Measurements from ENCODE around the gene FYN. TPM values are rescaled to one million over a fixed set of nuclear protein-coding genes. Genes with fewer than 3 reads are reported as not detected.
"Not testable (repeated sequence)": the region's sequence is repeated elsewhere in the genome, so short reads cannot be mapped to it uniquely, and the experiment has no call there.

The FYN gene
- total RNA-seq, 4 donors from 2014 or later: 56.3 to 96.4 (median 81.8) TPM

DNA sequence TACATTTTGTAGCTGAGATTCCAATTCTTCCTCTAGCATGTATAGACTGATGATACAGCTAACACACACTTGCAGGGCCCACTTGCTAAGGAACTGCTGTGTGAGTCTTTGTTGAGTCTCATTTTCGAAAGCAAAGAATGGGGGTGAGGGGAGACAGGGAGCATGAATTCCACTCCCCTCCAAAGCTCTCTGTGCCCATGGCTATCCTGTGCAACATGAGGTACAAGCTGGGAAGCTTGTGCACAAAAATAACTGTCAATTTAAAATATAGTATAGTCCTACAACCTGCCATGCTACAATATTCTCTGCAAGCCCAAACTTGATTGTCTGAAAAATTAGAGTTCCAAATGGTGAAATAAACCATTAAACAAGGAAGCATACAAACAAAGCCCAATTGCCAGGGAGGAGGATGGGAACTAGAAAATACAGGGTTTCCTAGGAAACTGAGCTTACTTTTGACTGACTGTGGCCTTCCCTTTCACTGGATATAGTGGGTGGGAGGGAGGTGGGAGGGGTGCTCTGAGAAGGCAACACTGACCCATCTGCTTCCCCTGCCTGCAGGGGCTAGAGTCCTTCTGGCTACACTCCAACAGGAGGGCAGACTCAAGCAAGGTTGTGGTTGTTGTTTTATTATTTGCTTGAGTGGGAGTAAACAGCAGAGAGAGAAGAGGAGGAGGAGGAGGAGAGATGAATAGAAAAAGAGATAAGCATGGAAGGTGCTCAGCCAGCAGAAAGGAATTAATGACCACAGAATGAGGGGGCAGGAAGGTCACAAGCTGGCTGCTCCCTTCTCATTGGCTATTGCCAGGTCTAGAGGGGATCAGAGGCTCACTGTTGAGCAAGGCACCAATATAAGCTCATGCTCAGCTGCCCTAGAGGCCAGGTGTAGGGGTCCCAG lies 84.6 kb downstream of the FYN start:
- 79 to 100% methylated on average over 1 of the region's 1 CpG for WGBS, 2 donors
- DNase-seq (ENCODE audit: low spot score in 2 of 2): no peak
- intact Hi-C loops (cut with DNase I; ENCODE audit: low total_unique reads): no loop called here
- TF ChIP-seq, protein P1, sequence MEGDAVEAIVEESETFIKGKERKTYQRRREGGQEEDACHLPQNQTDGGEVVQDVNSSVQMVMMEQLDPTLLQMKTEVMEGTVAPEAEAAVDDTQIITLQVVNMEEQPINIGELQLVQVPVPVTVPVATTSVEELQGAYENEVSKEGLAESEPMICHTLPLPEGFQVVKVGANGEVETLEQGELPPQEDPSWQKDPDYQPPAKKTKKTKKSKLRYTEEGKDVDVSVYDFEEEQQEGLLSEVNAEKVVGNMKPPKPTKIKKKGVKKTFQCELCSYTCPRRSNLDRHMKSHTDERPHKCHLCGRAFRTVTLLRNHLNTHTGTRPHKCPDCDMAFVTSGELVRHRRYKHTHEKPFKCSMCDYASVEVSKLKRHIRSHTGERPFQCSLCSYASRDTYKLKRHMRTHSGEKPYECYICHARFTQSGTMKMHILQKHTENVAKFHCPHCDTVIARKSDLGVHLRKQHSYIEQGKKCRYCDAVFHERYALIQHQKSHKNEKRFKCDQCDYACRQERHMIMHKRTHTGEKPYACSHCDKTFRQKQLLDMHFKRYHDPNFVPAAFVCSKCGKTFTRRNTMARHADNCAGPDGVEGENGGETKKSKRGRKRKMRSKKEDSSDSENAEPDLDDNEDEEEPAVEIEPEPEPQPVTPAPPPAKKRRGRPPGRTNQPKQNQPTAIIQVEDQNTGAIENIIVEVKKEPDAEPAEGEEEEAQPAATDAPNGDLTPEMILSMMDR (IDR thresholded peaks at IDR 0.05): no peak
- TF ChIP-seq POLR2A (IDR thresholded peaks at IDR 0.05): no peak
- no peak overlapping the region for H3K4me3 ChIP-seq (ENCODE audit: low read depth, poor library complexity, severe bottlenecking)

DNA sequence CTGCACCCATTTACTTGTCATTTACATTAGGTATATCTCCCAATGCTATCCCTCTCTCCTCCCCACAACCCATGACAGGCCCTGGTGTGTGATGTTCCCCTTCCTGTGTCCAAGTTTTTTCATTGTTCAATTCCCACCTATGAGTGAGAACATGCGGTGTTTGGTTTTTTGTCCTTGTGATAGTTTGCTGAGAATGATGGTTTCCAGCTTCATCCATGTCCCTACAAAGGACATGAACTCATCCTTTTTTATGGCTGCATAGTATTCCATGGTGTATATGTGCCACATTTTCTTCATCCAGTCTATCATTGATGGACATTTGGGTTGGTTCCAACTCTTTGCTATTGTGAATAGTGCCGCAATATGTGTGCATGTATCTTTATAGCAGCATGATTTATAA lies 87.1 kb downstream of the FYN start:
- H3K4me3 ChIP-seq (ENCODE audit: low read depth, poor library complexity, severe bottlenecking); intact Hi-C loops (cut with DNase I; ENCODE audit: low total_unique reads); DNase-seq (ENCODE audit: low spot score in 2 of 2): not testable (repeated sequence)
- WGBS, 2 donors: 95 to 98% methylated on average over 2 of the region's 2 CpGs

DNA sequence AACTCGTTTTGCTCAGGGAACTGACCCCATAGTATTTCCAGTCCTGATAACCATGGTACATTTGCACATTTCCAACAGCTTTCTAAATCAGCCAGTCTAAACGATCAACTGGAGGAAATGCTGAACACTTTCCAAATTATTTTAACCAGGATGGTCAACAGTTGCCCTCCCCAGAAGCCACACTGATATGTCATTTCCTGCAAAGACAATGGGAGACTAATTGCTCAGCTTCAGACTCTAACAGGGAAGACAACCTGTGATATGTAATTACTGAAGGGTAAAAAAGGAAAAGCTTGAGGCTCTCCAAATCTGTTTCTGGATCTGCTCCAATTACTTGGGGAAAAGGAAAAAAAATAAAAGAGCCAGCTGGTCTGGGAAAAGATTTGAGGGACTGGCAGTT lies 88.8 kb downstream of the FYN start:
- no peak for TF ChIP-seq POLR2A (IDR thresholded peaks at IDR 0.05)
- TF ChIP-seq, protein P1 (IDR thresholded peaks at IDR 0.05): no peak
- 25 to 35% methylated on average over 2 of the region's 2 CpGs for WGBS, 2 donors
- no peak overlapping the region for H3K4me3 ChIP-seq (ENCODE audit: low read depth, poor library complexity, severe bottlenecking)
- intact Hi-C loops (cut with DNase I; ENCODE audit: low total_unique reads): no loop called here
- no peak for DNase-seq (ENCODE audit: low spot score in 2 of 2)

DNA sequence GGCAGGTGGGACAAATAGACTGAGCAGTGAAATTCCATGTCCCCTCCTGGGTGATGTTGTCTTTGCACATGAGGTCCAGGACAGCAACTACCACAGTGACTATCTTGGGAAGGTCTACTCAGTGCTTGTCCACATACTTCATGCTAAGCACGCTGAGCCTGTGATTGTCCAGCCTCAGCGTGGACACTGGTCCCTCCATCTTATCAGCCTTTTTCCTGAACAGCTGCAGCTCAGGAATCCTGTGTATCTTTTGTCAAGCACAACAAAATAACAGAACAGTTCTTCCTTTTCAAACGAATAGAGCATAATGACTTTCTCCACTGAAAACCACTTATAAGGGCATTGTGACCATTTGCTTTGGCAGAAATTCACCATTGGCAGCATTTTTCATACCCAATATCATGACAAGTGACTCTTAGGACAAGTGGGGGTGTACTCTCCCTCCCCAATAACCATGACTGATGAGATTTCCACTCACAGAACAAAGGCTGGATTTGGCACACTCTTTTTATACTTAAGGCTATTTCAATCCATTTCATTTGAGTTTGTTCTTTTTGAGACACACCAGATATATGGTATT lies 90.3 kb downstream of the FYN start:
- no peak for DNase-seq (ENCODE audit: low spot score in 2 of 2)
- TF ChIP-seq, protein P1 (IDR thresholded peaks at IDR 0.05): no peak
- TF ChIP-seq POLR2A (IDR thresholded peaks at IDR 0.05): no peak
- 79 to 81% methylated on average over 3 of the region's 3 CpGs for WGBS, 2 donors
- no peak overlapping the region for H3K4me3 ChIP-seq (ENCODE audit: low read depth, poor library complexity, severe bottlenecking)
- intact Hi-C loops (cut with DNase I; ENCODE audit: low total_unique reads): no loop called here

DNA sequence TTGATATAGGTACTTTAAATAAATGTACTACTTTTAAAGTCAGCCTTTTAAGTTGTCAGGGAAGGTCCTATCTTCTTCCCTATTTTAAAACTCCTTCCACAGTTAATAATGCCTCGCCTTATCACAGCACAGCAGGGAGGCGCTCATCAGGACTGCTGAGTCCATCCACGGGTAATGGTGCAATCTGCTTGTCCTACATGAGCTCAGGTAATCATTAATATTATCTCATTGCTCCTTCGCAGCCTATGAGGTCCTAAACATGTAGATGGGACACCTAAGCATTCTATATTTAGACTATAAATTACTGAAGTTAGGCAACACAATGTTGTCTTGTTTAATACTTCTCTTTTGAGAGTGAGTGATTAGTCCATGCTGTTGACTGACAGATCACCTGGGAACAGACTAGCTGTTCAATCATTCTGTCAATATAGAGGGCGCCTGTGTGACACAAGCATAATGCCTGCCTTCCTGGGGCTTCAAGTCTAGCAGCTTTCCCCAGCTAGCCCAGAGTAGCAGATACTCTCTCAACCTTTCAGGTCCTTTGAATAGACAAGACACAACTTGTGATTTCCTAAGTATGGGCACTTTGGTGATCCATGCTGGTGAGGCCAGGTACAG lies 91.0 kb downstream of the FYN start:
- no peak for TF ChIP-seq POLR2A (IDR thresholded peaks at IDR 0.05)
- TF ChIP-seq, protein P1 (IDR thresholded peaks at IDR 0.05): no peak
- WGBS, 2 donors: 91 to 93% methylated on average over 5 of the region's 5 CpGs
- intact Hi-C loops (cut with DNase I; ENCODE audit: low total_unique reads): no loop called here
- DNase-seq (ENCODE audit: low spot score in 2 of 2): no peak
- no peak overlapping the region for H3K4me3 ChIP-seq (ENCODE audit: low read depth, poor library complexity, severe bottlenecking)

DNA sequence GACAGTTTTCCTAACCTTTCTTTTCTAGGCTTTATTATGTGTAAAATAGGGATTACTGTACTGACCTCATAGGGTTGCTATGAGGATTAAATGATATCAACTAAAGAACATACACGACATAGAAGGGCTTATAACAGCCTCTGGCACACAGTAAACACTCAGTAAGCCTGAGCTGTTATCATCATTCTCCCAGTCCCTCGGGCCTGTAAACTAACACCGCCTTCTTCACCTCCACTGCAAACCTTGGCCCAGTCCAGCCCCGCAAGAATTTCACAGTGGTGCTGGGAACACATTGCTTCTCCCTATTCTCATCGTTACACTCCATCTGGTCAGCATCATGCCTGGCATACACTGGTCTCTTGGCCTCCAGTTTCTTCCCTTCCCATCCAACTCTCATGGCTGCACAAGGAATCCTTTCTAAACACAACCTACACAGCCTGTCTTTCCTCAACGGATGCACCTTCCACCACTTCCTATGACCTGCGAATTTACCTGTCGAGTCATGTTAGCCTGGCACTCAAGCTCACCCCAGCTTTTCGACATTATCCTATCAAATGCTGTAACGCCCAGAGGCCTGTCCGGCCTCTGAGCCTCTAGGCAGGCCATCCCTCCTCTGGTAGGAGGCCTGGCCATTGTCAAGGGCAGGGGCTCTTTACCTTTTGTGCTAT lies 92.1 kb downstream of the FYN start:
- intact Hi-C loops (cut with DNase I; ENCODE audit: low total_unique reads): no loop called here
- H3K4me3 ChIP-seq (ENCODE audit: low read depth, poor library complexity, severe bottlenecking): no peak overlapping the region
- WGBS, 2 donors: 55 to 64% methylated on average over 11 of the region's 11 CpGs
- TF ChIP-seq POLR2A (IDR thresholded peaks at IDR 0.05): no peak
- TF ChIP-seq, protein P1 (IDR thresholded peaks at IDR 0.05): no peak
- no peak for DNase-seq (ENCODE audit: low spot score in 2 of 2)
